A673 (cell line): ENCODE measurements around the gene RAP1GAP. TPM values are rescaled to one million over a fixed set of nuclear protein-coding genes. Genes with fewer than 3 reads are reported as not detected.

Experiments used
- BruUV-seq: library from RNA; stranded (reverse); fragments of 400-500 nt; replicated peaks from 2 replicates; lab custom pipeline; 2021; lab: Mats Ljungman, UMichigan
- CTCF ChIA-PET: fragments of 300-600 bp; sonication (Branson Sonifier 250); formaldehyde crosslinking; loops from one replicate; lab custom pipeline; 2022; ENCODE audit warnings: antibody characterized with exemption; lab: Charles Lee
- POLR2A ChIA-PET: fragments of 300-600 bp; sonication (Branson Sonifier 250); formaldehyde crosslinking; loops from one replicate; lab custom pipeline; 2022; ENCODE audit warnings: antibody characterized with exemption; ENCODE audit not compliant: low non-redundant PET; lab: Charles Lee
- DNase-seq: peaks from one replicate; pipeline ENCODE4 v3.0.0-alpha.2; 2015; ENCODE audit warnings: low spot score
- H3K27ac ChIP-seq: fragments of 200-600 bp; sonication (generic); 2 replicates; pipeline ENCODE4 v1.5.1; 2016; ENCODE audit warnings: mixed run types, low read depth, mild to moderate bottlenecking, mixed read lengths, antibody characterized with exemption, low read length; ENCODE audit not compliant: poor library complexity, severe bottlenecking
- H3K27me3 ChIP-seq: fragments of 200-600 bp; sonication (generic); replicated peaks from 2 replicates; pipeline ENCODE4 v1.6.1; 2017; ENCODE audit warnings: mixed run types, low read depth, mild to moderate bottlenecking, mixed read lengths, antibody characterized with exemption, low read length; ENCODE audit not compliant: insufficient read depth, poor library complexity
- H3K36me3 ChIP-seq: fragments of 200-600 bp; sonication (generic); 2 replicates; pipeline ENCODE4 v1.6.1; 2016; ENCODE audit warnings: mixed run types, mild to moderate bottlenecking, mixed read lengths, antibody characterized with exemption, low read length; ENCODE audit not compliant: insufficient read depth, poor library complexity, severe bottlenecking
- H3K4me1 ChIP-seq: fragments of 200-600 bp; sonication (generic); 2 replicates; pipeline ENCODE4 v1.6.1; 2017; ENCODE audit warnings: mixed run types, mild to moderate bottlenecking, mixed read lengths, antibody characterized with exemption, low read length; ENCODE audit not compliant: insufficient read depth, poor library complexity, severe bottlenecking
- H3K4me3 ChIP-seq: fragments of 200-600 bp; sonication (generic); 2 replicates; pipeline ENCODE4 v1.5.1; 2016; ENCODE audit warnings: low read depth, mixed run types, mild to moderate bottlenecking, mixed read lengths, low read length; ENCODE audit not compliant: poor library complexity, severe bottlenecking
- H3K9me3 ChIP-seq: fragments of 200-600 bp; sonication (generic); 2 replicates; pipeline ENCODE4 v1.6.1; 2016; ENCODE audit warnings: mixed run types, low read depth, mild to moderate bottlenecking, mixed read lengths, antibody characterized with exemption, low read length; ENCODE audit not compliant: poor library complexity, severe bottlenecking
- EZH2 ChIP-seq: fragments of 200-600 bp; sonication (generic); IDR thresholded peaks from 2 replicates; pipeline ENCODE4 v1.6.1; 2017; ENCODE audit warnings: borderline replicate concordance, low read depth, mild to moderate bottlenecking, mixed read lengths, antibody characterized with exemption, low read length; ENCODE audit not compliant: poor library complexity, severe bottlenecking
- intact Hi-C: fragments of 100-400 bp; cut with micrococcal nuclease; formaldehyde crosslinking; loops from one replicate; pipeline ENCODE4 v1.10.0; 2022; ENCODE audit not compliant: unreplicated experiment
- total RNA-seq: library from RNA; stranded (reverse); gene quantifications from 2 replicates; pipeline ENCODE4 v1.2.3, GENCODE V29; 2021
- TF ChIP-seq, protein P1 (sequence below): fragments of 300-800, 200-600 bp; sonication (generic); conservative IDR thresholded peaks from 2 replicates; pipeline ENCODE4 v1.5.1; 2017; ENCODE audit warnings: low read depth, mild to moderate bottlenecking, antibody characterized with exemption, low read length, moderate library complexity, mixed read lengths

Gene RAP1GAP
- total RNA-seq, 1 experiment from 2014 or later, result 37.7 TPM

DNA sequence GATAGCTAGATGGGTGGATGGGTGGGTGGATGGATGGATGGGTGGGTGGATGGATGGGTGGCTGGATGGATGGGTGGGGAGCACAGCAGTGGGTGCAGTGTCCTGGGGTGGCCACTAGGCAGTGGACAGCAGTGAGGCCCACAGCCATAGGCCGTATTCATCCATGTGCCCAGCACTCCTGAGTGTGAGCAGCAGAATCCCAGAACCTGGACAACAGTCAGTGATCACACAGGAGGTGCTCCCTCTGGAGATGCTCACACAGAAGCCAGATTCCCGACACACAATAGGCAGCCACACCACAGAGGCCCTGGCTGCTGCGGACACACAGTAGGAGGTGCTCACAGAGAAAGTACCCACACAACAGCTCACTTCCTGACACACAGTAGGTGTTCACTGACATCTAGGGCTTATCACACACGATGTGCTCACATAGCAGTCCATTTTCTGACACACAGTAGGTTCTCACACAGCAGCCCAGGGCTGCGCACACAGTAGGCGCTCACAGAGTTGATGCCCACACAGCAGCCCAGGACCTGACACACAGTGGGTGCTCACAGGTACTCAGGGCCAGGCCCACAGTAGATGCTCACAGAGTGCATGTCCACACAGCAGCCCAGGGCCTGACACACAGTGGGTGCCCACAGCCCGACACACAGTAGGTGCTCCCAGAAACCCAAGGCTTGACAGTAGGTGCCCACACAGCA is 64.0 kb downstream of the RAP1GAP start:
- Histone ChIP-seq H3K9me3 (no peaks in the 10 kb centered on the region), H3K4me3 (no peak overlapping the region), H3K4me1 (no peaks in the 10 kb centered on the region), H3K27me3 (no peaks in the 10 kb centered on the region), H3K36me3 (no peaks in the 10 kb centered on the region), H3K27ac (no peak overlapping the region)
- no peak for DNase-seq
- no TSS peak for BruUV-seq
- POLR2A ChIA-PET, result no interaction called here
- CTCF ChIA-PET, result no interaction called here
- TF ChIP-seq, protein P1, sequence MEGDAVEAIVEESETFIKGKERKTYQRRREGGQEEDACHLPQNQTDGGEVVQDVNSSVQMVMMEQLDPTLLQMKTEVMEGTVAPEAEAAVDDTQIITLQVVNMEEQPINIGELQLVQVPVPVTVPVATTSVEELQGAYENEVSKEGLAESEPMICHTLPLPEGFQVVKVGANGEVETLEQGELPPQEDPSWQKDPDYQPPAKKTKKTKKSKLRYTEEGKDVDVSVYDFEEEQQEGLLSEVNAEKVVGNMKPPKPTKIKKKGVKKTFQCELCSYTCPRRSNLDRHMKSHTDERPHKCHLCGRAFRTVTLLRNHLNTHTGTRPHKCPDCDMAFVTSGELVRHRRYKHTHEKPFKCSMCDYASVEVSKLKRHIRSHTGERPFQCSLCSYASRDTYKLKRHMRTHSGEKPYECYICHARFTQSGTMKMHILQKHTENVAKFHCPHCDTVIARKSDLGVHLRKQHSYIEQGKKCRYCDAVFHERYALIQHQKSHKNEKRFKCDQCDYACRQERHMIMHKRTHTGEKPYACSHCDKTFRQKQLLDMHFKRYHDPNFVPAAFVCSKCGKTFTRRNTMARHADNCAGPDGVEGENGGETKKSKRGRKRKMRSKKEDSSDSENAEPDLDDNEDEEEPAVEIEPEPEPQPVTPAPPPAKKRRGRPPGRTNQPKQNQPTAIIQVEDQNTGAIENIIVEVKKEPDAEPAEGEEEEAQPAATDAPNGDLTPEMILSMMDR, result no peak
- TF ChIP-seq EZH2, result no peak
- intact Hi-C loops, result no loop called here

DNA sequence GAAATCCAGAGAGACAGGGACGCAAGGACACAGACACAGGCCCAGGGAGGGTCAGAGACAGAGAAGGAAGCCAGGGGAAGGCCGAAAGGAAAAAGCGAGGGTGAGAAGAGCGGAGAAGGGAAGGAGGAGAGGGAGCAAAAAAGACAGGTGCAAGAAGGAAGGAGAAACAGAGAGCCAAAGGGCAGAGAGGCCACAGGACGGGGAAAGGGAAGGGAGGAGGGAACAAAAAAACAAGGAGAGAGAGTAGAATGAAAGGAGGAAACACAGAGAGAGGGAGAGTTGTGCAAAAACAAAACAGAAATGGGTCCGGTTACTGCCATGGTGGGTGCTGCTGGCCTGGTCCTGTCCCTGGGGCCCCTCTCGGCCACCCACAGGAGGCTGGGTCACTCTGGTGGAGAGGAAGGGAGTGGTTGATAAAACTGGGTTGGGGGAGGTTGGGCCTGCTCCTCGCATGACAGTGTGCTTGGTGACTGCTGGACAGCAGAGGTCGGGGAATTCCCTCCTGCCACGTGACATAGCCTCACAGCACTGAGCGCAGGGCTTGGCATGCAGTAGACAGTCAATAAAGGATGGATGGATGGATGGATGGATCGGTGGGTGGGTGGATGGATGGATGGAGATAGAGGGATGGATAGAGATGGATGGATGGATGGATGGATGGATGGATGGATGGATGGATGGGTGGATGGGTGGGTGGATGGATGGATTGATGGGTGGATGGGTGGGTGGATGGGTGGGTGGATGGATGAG is 64.8 kb downstream of the RAP1GAP start:
- TF ChIP-seq EZH2, result no peak
- TF ChIP-seq, protein P1, result no peak
- ChIA-PET POLR2A (no interaction called here), CTCF (no interaction called here)
- Histone ChIP-seq H3K27ac (no peak overlapping the region), H3K4me1 (no peaks in the 10 kb centered on the region), H3K36me3 (no peaks in the 10 kb centered on the region), H3K27me3 (no peaks in the 10 kb centered on the region), H3K9me3 (no peaks in the 10 kb centered on the region), H3K4me3 (no peak overlapping the region)
- BruUV-seq, result no TSS peak
- intact Hi-C loops, result no loop called here
- no peak for DNase-seq

GRCh38 chr1:21603177-21604138 is 65.7 kb downstream of the RAP1GAP start:
- intact Hi-C loops, result no loop called here
- Histone ChIP-seq H3K4me1 (no peaks in the 10 kb centered on the region), H3K27me3 (no peaks in the 10 kb centered on the region), H3K9me3 (no peaks in the 10 kb centered on the region), H3K36me3 (no peaks in the 10 kb centered on the region), H3K4me3 (no peak overlapping the region), H3K27ac (no peak overlapping the region)
- ChIA-PET POLR2A (no interaction called here), CTCF (no interaction called here)
- TF ChIP-seq EZH2, result no peak
- TF ChIP-seq, protein P1, result no peak
- no peak for DNase-seq
- BruUV-seq, result no TSS peak
